Stimulated activated CD8-positive, alpha-beta memory T cell treated with anti-CD3 and anti-CD28 coated beads, Interleukin-7, amount 100 ng/mL, for 48 hours (primary cell): ENCODE data around the gene TAMALIN.

Source experiments
- DNase-seq, 2 donors: peaks; one replicate each; pipeline ENCODE4 v3.0.0-alpha.2; 2020; ENCODE audit warnings: low read depth in 1 of 2; ENCODE audit errors: extremely low read depth in 1 of 2

TAMALIN gene

DNA sequence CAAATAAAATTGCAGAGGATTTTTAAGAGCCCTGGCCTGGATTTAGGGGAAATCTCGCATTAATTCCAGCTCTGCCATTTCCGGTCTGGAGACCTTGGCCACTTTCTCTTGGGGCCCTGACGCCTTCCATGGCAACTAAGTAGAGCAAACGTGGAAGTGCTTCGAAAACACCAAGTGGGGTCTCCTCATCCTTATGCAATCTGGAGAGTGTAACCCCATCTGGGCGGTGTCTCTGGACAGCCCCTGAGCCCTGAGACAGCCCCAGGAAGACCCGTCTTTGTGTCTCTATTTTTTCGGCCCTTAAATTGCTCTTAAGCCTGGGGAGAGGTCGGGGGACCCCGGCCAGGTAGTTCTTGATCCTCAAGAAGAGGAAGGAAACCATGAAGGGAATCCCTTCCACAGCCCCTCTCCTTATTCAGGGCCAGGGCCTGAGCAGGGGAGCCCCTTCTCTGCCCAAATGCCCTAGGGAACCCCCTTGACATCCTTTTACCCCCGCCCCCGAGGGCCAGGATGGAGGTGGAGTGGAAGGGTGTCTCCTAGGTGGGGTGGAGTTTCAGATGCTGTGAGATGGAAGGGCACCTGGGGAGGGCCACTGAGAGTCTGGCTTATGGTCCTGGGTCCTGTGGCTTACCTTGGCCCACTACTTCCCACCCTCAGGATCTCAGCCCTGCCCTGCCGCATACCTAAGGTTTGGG, 26.8 kb downstream of the TAMALIN start:
- no peak for DNase-seq

DNA sequence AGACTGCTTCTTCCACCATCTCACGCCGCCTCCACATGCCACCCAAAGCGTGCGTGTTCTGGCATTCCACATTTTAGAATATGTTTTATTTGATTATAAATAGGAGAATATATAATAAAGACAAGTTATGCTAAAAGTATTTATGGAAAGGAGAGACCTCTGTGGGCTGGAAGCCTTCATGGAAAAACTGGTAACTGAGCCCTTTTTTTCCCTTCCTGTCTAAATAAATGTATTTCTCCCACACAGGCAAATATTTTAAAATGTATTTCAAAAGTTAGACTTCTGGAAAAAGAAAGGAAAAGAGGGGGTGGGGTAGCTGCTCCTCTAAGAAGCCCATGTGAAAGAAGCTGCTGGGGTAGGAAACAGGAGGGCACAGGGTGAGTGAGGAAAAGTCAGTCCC, 28.4 kb downstream of the TAMALIN start:
- DNase-seq, result no peak

DNA sequence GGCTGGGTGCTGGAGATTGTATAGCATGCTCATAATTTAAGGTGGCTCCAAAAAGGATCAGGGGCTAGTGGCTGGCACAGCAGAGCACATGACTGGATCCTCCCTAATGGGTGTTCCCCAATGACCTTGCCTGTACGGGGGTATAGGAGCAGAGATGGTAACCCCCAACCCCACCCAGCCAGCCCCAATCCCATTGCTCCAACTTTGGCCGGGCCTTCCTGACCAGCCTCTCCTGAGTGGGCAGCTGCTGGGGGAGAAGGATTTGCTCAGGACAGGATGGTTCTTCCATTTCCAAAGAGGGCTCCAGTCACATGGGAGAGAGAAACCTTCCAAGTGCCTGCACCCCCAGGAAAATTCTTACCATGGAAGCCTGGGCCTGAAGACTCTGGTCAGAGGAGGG, 29.2 kb downstream of the TAMALIN start:
- no peak for DNase-seq

DNA sequence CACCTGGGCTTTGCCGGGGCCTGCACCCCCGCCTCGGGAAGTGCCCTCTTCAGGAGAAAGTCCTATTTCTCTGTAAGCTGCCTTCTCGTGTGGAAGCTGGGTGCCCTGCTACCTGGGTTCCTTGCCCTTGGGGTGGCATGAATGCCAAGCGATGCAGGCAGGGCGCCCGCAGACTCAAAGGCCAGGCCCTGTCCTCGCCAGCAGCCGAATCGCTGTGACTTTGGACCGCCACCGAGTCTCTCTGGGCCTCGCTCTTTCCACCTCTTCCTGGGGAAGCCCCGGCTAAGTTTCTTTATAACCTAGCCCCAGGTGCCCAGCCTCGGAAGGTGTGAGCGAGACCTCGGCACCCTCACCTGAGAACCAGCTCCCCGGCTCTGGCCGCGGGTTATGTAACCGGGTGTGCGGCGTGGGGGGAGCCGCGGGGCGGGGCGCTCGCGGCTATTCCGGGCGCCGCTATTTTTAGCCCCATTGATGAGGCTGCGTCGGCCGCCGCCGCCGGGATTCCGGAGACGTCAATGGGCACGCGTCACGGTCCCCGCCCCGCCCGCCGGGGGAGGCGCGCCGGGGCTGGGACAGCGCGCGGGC, 29.9 kb downstream of the TAMALIN start:
- peak; percentile 48 to 59 for DNase-seq

DNA sequence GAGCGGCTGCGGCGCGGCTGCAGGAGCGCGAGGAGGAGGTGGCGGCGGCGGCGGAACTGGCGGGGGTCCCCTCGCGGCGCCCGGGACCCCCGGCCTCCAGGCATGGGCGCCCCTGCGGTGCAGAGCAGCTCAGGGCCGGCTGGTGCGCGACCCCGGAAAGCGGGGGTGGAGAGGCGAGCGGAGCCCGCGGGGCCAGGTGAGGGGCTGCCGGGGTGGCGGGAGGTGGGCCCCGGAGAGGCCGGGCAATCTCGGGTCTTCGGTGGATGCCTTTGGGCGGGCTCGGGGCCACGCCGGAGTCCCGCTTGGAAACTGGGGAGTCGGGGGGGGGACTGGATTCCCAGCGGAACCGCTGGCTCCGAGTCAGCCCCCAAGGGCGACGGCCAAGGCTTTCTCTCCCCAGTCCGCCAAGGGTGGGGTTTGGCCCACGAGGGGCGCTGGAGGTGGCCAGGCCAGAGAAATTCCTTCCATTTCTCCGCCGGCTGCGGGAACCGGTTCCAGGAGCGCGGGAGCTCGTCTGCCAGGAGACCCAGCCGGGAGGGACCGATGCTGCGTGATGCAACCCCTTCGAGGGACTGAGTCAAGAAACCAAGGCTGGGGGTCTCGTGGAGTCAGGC, 30.6 kb downstream of the TAMALIN start:
- DNase-seq, result no peak

DNA sequence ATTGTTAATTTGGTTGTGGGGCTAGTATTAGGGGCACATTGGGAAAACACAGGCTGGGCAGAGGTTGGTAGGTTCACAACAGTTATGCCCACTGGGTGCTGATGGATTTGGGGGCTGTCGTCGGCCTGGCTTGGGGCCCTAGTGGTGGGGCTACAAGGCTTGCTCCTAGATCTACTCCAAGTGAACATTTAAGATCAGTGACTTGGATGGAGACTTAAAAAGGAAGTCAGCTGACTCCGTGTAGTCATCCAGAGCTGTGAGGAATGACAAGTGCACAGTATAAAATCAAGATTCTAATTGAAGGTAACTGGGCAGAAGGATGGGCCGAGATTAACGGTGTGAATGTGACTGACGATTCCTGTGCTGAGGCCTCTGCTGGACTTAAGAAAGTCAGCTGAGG, 31.7 kb downstream of the TAMALIN start:
- DNase-seq, result no peak

GRCh38 chr12:52041035-52041434, 34.3 kb downstream of the TAMALIN start:
- no peak for DNase-seq

GRCh38 chr12:52041695-52042123, 35.0 kb downstream of the TAMALIN start:
- no peak for DNase-seq

GRCh38 chr12:52042706-52043385, 36.1 kb downstream of the TAMALIN start:
- DNase-seq, result no peak

DNA sequence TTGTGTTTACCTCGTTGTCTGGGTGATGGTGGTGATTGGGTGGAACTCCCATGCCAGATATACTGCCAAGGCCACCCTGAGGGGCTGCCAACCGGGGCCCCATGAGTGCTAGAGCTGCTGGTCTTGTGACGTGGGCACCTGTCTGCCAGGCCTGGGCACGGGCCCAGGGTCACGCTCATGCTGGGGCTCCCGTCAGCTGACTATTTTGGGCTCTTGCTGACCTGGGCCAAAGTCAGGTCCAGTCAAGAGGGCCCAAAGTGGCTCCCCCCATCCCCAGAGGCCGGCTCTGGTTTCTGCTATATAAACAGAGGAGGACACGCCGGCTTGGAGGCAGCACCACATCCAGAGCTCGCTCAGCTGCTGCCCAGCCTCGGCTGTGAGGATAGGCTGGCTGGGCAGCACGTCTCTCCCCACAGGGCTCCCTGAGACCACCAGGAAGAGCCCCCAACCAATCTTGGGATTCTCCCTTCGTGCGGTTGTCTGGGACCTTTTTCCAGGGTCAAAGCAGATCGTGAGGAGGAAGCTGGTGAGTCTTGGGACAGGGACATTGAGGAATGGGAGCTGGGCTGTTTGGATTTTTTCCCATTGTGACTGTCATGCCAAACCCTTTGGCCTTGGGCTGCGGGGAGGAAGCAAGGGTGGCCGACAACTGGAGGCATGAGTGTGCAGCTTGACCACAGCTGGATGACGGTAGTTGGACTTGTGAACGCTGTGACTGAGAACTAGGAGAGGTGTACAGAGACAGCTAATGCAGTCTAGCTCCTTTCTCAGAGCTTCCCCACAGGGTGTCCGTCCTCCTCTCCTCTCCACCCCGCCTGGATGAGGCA, 36.9 kb downstream of the TAMALIN start:
- DNase-seq, result no peak

DNA sequence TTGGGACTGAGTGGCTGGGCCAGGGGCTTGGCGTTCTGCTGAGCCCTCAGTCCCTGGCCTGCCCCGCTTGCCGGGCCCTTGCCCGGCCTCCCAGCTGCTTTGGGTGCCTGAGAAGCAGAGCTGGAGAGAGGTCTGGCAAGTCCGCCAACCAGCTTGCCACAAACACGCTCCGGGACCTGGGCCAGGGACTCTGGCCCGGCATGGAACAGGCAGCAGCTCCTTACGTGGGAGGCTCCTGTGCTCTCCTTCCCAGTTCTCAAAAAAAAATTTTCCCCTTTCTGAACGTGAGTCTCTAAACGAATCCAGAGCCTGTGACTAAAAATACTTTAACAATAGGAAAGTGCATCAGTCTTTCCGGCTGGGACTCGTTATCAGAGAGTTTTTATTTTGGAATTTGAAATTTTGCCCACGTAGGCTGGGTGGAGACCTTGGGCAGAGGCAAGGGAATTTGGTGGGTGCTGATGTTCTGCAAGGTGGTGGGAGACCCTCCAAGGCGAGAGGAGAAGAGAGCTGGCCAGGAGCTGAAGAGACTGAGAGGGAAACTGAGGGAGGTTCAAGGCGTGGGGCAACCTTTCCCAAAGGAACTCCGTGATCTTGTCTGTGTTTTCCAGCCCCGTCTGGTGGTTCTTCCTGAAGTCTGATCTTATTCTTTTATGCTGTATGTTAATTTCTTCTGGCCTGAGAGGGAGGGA, 37.7 kb downstream of the TAMALIN start:
- no peak for DNase-seq

DNA sequence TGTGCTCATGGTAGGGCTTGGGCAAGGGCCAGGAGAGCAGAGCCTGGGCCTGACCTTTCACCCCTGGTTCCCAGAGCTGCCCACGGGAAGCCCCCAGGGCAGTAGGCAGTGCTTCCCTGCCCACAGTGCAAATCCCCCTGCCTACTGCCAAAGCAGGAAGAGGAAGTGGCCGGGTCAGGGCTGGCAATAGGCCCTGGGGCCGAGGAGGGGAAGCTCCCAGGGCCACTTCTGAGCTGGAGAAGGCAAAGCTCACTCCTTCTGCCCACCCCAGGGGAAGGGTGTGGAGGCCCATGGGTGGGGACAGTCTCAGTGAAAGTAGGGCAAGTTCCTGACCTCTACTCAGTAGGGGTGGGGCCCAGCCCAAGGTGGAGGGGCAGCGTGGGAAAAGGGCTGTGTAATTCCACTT, 39.1 kb downstream of the TAMALIN start:
- DNase-seq, result no peak

DNA sequence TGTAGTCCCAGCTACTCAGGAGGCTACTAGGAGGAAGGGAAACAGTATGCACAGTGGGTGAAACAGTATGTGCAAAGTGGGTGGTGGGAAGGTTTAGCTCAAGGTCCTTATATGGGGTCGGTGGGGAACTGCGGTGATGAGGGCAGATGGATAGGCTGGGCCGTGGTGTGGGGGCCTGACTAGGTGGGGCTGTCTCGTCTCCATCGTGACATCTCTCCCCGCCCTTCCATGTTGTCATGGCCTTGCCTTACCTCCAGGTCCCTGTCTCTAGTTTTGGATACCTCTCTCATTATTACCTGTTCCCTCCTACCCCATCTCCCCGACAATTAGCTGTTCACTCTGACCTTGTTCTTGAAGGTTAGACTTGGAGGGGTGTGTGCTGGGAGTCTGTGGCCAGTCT, 40.1 kb downstream of the TAMALIN start:
- no peak for DNase-seq

- DNase-seq, result no peak
Measured at GRCh38 chr12:52049286-52049685, 42.5 kb downstream of the TAMALIN start.

DNA sequence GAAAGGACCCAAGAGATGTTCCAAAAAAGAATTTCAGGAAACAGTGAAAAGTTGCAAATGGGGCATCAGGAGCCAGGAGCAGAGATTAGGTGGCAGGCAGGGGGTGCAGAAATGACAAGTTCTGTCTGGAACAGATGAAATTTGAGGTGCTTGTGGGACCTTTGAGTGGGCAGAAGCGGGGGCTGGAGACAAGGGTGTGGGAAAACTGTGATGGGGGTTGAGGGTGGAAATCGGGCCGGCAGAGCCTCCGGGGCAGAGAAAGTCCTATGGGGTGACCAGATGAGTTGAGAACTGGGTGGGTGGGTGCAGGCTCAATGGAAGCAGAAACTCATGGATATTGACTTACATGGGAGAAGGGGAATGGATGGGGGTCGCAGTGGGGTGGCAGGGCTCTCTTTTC, 42.9 kb downstream of the TAMALIN start:
- no peak for DNase-seq

DNA sequence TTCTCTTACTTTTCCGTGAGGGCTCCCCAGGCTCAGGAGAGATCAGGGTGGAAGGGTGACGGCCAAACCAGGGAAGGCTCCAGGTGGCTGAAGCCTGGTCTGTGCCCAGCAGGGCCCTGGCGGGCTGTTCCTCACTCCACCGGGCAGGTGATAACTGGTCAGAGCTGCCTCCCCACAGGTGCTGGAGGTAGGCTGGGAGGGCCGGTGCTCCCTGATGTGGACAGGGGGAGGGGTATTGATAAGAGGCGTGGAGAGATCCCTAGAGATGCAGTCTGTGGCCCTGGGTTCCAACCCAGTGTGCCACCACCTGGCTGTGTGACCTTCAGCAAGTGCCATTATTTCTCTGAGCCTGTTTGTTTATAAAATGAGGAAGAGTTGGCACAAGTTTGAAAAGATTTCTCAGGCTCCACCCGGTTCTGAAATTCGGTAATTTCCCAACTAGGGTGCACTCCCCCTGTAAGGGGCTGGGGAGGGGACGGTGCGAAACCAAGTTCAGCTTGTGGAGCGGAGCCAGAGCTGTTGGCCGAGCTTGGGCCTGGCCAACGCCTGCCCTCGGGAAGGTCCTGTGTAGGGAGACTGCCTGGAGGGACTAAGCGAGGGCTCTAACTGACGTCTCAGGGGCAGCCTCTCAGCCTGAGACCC, 43.5 kb downstream of the TAMALIN start:
- DNase-seq, result no peak

DNA sequence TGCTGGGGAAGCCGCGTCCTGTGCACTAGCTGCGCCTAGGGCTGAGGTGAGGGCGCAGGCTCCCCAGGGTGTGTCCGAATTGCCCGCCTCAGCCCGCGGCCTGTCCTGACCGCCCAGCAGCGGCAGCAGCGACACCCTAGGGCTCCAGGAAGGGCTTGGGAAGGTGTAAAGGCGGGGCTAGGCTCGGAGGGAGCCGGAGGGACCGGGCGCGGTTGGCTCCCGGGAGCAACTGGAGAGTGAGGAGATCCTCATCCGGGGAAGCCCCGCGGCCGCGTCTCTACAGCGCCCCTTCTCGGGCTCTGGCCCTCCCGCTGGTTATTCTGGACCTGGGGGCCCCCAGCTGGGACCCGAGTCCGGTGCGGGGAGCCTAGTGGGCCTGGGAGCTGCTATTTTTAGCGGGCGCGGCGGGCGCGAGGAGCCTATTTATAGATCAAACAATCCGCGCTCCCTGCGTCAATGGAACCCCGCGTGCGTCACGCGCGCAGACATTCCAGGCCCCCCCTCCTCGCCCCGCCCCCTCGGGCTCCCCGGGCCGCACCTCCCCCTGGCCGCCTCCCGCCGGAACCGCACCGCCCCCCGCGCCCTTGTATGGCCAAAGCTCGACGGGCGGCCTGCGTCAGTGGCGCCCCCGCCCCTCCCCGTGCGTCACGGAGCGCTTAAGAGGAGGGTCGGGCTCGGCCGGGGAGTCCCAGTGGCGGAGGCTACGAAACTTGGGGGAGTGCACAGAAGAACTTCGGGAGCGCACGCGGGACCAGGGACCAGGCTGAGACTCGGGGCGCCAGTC, 44.2 kb downstream of the TAMALIN start, which contains the start of gene NR4A1:
TSS of gene NR4A1 (plus strand) at position 685 of the 784 bp plus-strand sequence. CDS start 2,887 bp downstream, outside the sequence.
- peak; percentile 97 to 98 for DNase-seq

DNA sequence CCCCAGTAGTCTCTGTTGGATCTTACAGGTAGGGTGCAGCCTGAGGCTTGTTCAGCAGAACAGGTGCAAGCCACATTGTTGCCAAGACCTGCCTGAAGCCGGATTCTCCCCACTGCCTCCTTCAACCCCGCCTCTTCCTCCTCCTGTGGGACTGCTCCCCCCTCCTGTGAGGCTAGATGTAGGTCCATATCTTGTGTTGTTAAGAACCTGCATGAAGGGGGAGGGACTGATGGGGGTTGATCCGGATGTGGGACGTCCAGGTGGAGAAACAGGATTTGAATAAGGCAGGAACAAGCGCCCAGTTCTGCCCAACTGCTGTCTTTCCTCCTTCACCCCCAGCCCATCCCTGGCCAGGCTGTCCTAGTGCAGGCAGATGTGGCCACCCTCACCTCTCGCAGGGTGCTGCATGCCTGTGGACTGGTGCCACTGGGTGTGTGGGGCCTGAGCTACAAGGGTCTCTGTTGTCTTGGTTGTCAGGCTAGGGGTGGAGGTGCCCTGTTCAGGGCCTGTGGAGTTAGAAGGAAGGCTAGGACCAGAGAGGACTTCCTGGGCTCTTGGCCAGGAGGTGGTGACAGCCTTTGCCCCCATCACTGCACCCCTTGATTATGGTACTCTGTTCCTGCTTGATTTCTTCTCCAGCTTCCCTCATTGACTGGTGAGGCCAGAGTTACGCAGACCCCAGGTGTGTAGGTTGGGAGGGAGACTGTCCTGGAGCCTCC, 45.9 kb downstream of the TAMALIN start:
- no peak for DNase-seq
